IPS DF 4.7 (cell line): ENCODE results near the gene C11orf58.

Experiments used
- DNase-seq: peaks from one replicate; pipeline ENCODE4 v3.0.0-alpha.2; 2013; ENCODE audit warnings: low spot score; ENCODE audit errors: extremely low read depth

C11orf58 gene

GRCh38 chr11:16784666-16785065, 46.2 kb downstream of the C11orf58 start:
- DNase-seq, result no peak

- peak; percentile 25 for DNase-seq
Measured at GRCh38 chr11:16785520-16786128, 47.2 kb downstream of the C11orf58 start.

- DNase-seq, result no peak
Measured at GRCh38 chr11:16786131-16786530, 47.7 kb downstream of the C11orf58 start.

GRCh38 chr11:16787035-16787742, 48.7 kb downstream of the C11orf58 start:
- DNase-seq, result no peak

GRCh38 chr11:16788141-16789062, 50.0 kb downstream of the C11orf58 start:
- DNase-seq, result no peak

GRCh38 chr11:16789063-16789420, 50.6 kb downstream of the C11orf58 start:
- no peak for DNase-seq

GRCh38 chr11:16789560-16790485, 51.4 kb downstream of the C11orf58 start:
- no peak for DNase-seq

- DNase-seq, result no peak
Measured at GRCh38 chr11:16790486-16791190, 52.2 kb downstream of the C11orf58 start.

- DNase-seq, result no peak
Measured at GRCh38 chr11:16791191-16791961, 52.9 kb downstream of the C11orf58 start.

- DNase-seq, result no peak
Measured at GRCh38 chr11:16792426-16792825, 54.0 kb downstream of the C11orf58 start.

- DNase-seq, result no peak
Measured at GRCh38 chr11:16793009-16793408, 54.6 kb downstream of the C11orf58 start.

- no peak for DNase-seq
Measured at GRCh38 chr11:16793511-16793910, 55.1 kb downstream of the C11orf58 start.

GRCh38 chr11:16794047-16794818, 55.8 kb downstream of the C11orf58 start:
- DNase-seq, result no peak

- DNase-seq, result no peak
Measured at GRCh38 chr11:16795146-16795545, 56.7 kb downstream of the C11orf58 start.

GRCh38 chr11:16796311-16796710, 57.9 kb downstream of the C11orf58 start:
- no peak for DNase-seq

GRCh38 chr11:16797776-16798175, 59.3 kb downstream of the C11orf58 start:
- no peak for DNase-seq

- DNase-seq, result no peak
Measured at GRCh38 chr11:16799221-16799620, 60.8 kb downstream of the C11orf58 start.

- DNase-seq, result no peak
Measured at GRCh38 chr11:16799890-16800289, 61.4 kb downstream of the C11orf58 start.

- DNase-seq, result no peak
Measured at GRCh38 chr11:16800382-16800781, 61.9 kb downstream of the C11orf58 start.
